Caco-2 (cell line): Measurements from ENCODE around the gene XXYLT1. TPM values are rescaled to one million over a fixed set of nuclear protein-coding genes. Genes with fewer than 3 reads are reported as not detected.

Source experiments
- BruUV-seq: library from RNA; stranded (reverse); fragments of 400-500 nt; replicated peaks from 2 replicates; lab custom pipeline; 2021; lab: Mats Ljungman, UMichigan
- CTCF ChIA-PET: fragments of 300-600 bp; sonication (Branson Sonifier 250); formaldehyde crosslinking; loops from one replicate; lab custom pipeline; 2022; ENCODE audit warnings: antibody characterized with exemption; lab: Charles Lee
- POLR2A ChIA-PET: fragments of 300-600 bp; sonication (Branson Sonifier 250); formaldehyde crosslinking; loops from one replicate; lab custom pipeline; 2022; ENCODE audit warnings: antibody characterized with exemption; lab: Charles Lee
- DNase-seq, 2 experiments: peaks; one replicate each; pipeline versions ENCODE4 v3.0.0 to v3.0.0-alpha.2; 2020 to 2022
- H3K27me3 ChIP-seq: replicated peaks from 2 replicates; pipeline ENCODE4 v1.6.0; 2011; ENCODE audit warnings: low read length; ENCODE audit not compliant: control insufficient read depth, insufficient read depth
- H3K36me3 ChIP-seq: 2 replicates; pipeline ENCODE4 v1.5.1; 2011; ENCODE audit warnings: low read length; ENCODE audit not compliant: control insufficient read depth, insufficient read depth
- H3K4me1 ChIP-seq: fragments of 250-450 bp; sonication (Bioruptor Pico); 2 replicates; pipeline ENCODE4 v1.5.1; 2020; ENCODE audit warnings: mild to moderate bottlenecking
- H3K4me3 ChIP-seq: 2 replicates; pipeline ENCODE4 v1.5.1; 2011; ENCODE audit warnings: low read depth, mild to moderate bottlenecking, control low read depth, low read length
- H3K9me3 ChIP-seq: fragments of 250-450 bp; sonication (Bioruptor Pico); 2 replicates; pipeline ENCODE4 v1.5.1; 2020; ENCODE audit warnings: mild to moderate bottlenecking, moderate library complexity
- H3K27ac Mint-ChIP-seq: one replicate; pipeline ENCODE4 v1.8.0; 2022; ENCODE audit warnings: mixed read lengths; ENCODE audit not compliant: unreplicated experiment
- H3K27me3 Mint-ChIP-seq: one replicate; pipeline ENCODE4 v1.8.0; 2022; ENCODE audit warnings: mixed read lengths; ENCODE audit not compliant: insufficient read depth, unreplicated experiment
- H3K36me3 Mint-ChIP-seq: one replicate; pipeline ENCODE4 v1.8.0; 2022; ENCODE audit warnings: mild to moderate bottlenecking, mixed read lengths; ENCODE audit not compliant: insufficient read depth, unreplicated experiment
- H3K4me1 Mint-ChIP-seq: one replicate; pipeline ENCODE4 v1.8.0; 2022; ENCODE audit warnings: low read depth, mixed read lengths; ENCODE audit not compliant: unreplicated experiment
- H3K4me3 Mint-ChIP-seq: one replicate; pipeline ENCODE4 v1.8.0; 2022; ENCODE audit warnings: mild to moderate bottlenecking, moderate library complexity, mixed read lengths; ENCODE audit not compliant: unreplicated experiment
- H3K9me3 Mint-ChIP-seq: one replicate; pipeline ENCODE4 v1.8.0; 2022; ENCODE audit warnings: mixed read lengths; ENCODE audit not compliant: unreplicated experiment
- intact Hi-C: fragments of 100-400 bp; cut with micrococcal nuclease; formaldehyde crosslinking; loops from one replicate; pipeline ENCODE4 v1.10.0; 2022; ENCODE audit not compliant: unreplicated experiment
- total RNA-seq: library from RNA; stranded (reverse); gene quantifications from 2 replicates; pipeline ENCODE4 v1.2.3, GENCODE V29; 2022
- TF ChIP-seq, protein P1 (sequence below), 2 experiments: fragments of 200-600 bp in 1 of 2; IDR thresholded peaks; 1 replicate in 1 of 2; 2 replicates in 1 of 2; pipeline versions ENCODE4 v1.5.1 to v1.8.0; 2011 to 2022; ENCODE audit warnings: antibody characterized with exemption in 1 of 2, control low read depth in 1 of 2, inconsistent platforms in 1 of 2, low read depth in 1 of 2, low read length in 1 of 2, mild to moderate bottlenecking in 1 of 2, moderate library complexity in 1 of 2; ENCODE audit not compliant: insufficient read depth in 1 of 2, severe bottlenecking in 1 of 2, unreplicated experiment in 1 of 2

Gene XXYLT1
- total RNA-seq, 1 experiment from 2014 or later = 14.2 TPM

DNA sequence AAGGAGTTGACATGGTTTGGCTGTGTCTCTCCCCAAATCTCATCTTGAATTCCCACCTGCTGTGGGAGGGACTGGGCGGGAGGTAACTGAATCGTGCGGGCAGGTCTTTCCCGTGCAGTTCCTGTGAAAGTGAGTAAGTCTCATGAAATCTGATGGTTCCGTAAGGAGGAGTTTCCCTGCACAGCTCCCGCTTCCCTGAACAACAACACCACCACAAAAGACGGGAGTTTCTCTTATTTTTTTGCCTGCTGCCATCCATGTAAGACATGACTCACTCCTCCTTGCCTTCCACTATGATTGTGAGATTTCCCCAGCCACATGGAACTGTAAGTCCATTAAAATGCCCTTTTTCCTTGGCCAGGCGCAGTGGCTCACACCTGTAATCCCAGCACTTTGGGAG is 22.7 kb downstream of the XXYLT1 start:
- no peaks in the 10 kb centered on the region for H3K36me3 Mint-ChIP-seq
- DNase-seq = no peak
- H3K9me3 Mint-ChIP-seq = no peaks in the 10 kb centered on the region
- no peaks in the 10 kb centered on the region for H3K4me1 Mint-ChIP-seq
- H3K36me3 ChIP-seq = no peaks in the 10 kb centered on the region
- TF ChIP-seq, protein P1, sequence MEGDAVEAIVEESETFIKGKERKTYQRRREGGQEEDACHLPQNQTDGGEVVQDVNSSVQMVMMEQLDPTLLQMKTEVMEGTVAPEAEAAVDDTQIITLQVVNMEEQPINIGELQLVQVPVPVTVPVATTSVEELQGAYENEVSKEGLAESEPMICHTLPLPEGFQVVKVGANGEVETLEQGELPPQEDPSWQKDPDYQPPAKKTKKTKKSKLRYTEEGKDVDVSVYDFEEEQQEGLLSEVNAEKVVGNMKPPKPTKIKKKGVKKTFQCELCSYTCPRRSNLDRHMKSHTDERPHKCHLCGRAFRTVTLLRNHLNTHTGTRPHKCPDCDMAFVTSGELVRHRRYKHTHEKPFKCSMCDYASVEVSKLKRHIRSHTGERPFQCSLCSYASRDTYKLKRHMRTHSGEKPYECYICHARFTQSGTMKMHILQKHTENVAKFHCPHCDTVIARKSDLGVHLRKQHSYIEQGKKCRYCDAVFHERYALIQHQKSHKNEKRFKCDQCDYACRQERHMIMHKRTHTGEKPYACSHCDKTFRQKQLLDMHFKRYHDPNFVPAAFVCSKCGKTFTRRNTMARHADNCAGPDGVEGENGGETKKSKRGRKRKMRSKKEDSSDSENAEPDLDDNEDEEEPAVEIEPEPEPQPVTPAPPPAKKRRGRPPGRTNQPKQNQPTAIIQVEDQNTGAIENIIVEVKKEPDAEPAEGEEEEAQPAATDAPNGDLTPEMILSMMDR (IDR thresholded peaks at IDR 0.05; ENCODE audit: insufficient read depth in 1 of 2, low read depth in 1 of 2, low read length in 1 of 2, severe bottlenecking in 1 of 2, unreplicated experiment in 1 of 2) = no peak
- no peaks in the 10 kb centered on the region for H3K27me3 ChIP-seq
- intact Hi-C loops = no loop called here
- CTCF ChIA-PET = no interaction called here
- POLR2A ChIA-PET = no interaction called here
- no peaks in the 10 kb centered on the region for H3K4me1 ChIP-seq
- no peak overlapping the region for H3K4me3 ChIP-seq
- no peaks in the 10 kb centered on the region for H3K9me3 ChIP-seq
- H3K27me3 Mint-ChIP-seq = no peaks in the 10 kb centered on the region
- H3K4me3 Mint-ChIP-seq = no peak overlapping the region
- H3K27ac Mint-ChIP-seq = no peak overlapping the region
- BruUV-seq = no TSS peak

DNA sequence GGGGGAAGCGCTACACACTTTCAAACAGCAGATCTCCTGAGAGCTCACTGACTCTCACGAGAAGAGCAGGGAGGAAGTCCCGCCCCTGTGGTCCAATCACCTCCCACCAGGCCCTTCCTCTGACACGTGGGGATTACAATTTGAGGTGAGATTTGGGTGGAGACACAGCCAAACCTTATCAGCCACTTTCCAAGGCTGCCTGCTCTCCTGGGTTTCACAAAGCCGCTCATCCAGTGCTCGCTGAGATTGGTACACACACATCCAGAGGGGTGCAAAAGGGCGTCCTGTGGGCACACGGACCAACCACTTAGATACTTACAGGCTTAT is 23.1 kb downstream of the XXYLT1 start:
- TF ChIP-seq, protein P1 (IDR thresholded peaks at IDR 0.05; ENCODE audit: insufficient read depth in 1 of 2, low read depth in 1 of 2, low read length in 1 of 2, severe bottlenecking in 1 of 2, unreplicated experiment in 1 of 2) = no peak
- Mint-ChIP-seq H3K4me3 (no peak overlapping the region), H3K36me3 (no peaks in the 10 kb centered on the region), H3K9me3 (no peaks in the 10 kb centered on the region), H3K4me1 (no peaks in the 10 kb centered on the region), H3K27me3 (no peaks in the 10 kb centered on the region), H3K27ac (no peak overlapping the region)
- intact Hi-C loops = no loop called here
- Histone ChIP-seq H3K27me3 (no peaks in the 10 kb centered on the region), H3K9me3 (no peaks in the 10 kb centered on the region), H3K4me1 (no peaks in the 10 kb centered on the region), H3K4me3 (no peak overlapping the region), H3K36me3 (no peaks in the 10 kb centered on the region)
- ChIA-PET POLR2A (no interaction called here), CTCF (no interaction called here)
- no peak for DNase-seq
- no TSS peak for BruUV-seq

DNA sequence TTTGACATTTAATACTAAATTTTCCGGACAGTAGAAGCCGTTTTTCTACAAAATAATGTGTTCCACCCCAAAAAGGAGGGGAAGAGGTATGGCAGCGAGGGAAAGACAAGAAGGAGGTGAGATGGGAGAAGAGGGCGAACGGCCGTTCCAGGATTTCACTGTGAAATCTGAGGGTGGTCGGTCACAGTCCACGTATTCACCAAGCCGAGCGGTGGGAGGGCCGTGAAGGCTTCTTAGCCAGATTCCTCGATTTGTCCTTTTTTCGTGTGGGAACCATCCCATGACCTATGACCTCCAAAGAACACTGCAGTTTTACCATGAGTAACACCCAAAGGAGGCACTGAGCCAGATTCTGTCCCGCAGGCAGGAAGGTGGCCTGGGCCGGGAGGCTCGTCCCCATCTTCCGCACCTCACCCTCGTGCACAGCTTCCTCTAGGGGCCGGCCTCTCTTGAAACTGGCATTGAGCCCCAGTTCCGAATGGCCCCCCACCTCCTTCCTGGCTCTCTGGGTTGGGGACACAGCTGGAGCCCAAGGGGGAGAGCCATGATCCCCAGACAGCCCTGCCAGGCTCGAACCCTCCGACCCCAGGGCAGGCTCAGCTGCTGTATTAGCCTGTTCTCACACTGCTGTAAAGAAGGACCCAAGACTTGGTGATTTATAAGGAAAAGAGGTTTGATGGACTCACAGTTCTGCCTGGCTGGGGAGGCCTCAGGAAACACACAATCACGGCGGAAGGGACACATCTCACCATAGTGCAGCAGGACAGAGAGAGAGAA is 23.7 kb downstream of the XXYLT1 start:
- Mint-ChIP-seq H3K4me1 (no peaks in the 10 kb centered on the region), H3K27me3 (no peaks in the 10 kb centered on the region), H3K36me3 (no peaks in the 10 kb centered on the region), H3K27ac (no peak overlapping the region), H3K9me3 (no peaks in the 10 kb centered on the region), H3K4me3 (no peak overlapping the region)
- ChIA-PET CTCF (no interaction called here), POLR2A (no interaction called here)
- intact Hi-C loops = no loop called here
- no peaks in the 10 kb centered on the region for H3K36me3 ChIP-seq
- H3K4me1 ChIP-seq = no peaks in the 10 kb centered on the region
- H3K4me3 ChIP-seq = no peak overlapping the region
- DNase-seq = no peak
- TF ChIP-seq, protein P1 (IDR thresholded peaks at IDR 0.05; ENCODE audit: insufficient read depth in 1 of 2, low read depth in 1 of 2, low read length in 1 of 2, severe bottlenecking in 1 of 2, unreplicated experiment in 1 of 2) = no peak
- no peaks in the 10 kb centered on the region for H3K9me3 ChIP-seq
- BruUV-seq = no TSS peak
- H3K27me3 ChIP-seq = no peaks in the 10 kb centered on the region
